Central memory CD4-positive, alpha-beta T cell (primary cell): Measurements from ENCODE around the gene CHRNA4.

ENCODE experiments used
- DNase-seq: peaks from one replicate; pipeline ENCODE4 v3.0.0; 2022

CHRNA4 gene

DNA sequence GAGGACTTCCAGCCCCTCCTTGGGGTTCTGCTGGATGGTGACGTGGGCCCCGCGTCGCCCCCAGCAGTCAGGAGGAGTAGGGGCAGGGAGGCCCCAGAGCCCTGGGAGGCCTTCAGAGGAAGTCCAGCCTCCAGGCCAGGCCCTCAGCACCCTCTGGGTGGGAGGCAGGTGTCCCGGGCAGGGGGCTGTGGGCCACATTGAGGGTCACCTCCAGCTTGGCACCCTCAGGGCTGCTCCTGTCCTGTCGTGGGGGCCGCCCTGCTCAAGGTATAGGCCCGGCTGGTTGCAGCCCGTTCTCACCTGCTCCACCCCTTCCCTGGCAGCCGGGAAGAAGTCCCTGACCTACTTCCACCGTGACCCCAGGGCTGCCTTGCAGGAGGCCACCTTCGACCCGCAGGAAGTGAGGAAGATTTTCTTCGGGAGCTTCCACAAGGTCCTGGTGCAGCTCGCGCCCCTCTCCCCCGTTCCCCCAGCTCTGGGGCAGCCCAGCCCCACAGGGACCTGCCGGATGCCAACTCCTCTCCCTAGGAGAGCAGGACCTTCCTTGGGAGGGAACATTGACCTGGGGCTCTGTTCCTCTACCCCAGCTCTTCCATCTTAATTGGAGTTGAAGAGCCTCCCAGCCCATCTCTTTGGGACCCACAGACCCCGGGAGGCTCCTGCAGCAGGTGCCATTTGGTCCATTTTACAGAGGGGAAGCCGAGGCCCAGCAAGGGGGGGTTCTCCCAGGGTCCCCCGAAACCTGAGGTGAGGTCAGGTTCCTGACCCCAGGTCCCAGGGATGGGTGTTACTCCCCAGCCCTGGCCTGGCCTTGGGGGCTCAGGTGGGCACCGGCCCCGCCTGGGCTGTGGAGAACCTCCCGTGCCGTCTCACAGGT lies 41.7 kb downstream of the CHRNA4 start:
- no peak for DNase-seq

DNA sequence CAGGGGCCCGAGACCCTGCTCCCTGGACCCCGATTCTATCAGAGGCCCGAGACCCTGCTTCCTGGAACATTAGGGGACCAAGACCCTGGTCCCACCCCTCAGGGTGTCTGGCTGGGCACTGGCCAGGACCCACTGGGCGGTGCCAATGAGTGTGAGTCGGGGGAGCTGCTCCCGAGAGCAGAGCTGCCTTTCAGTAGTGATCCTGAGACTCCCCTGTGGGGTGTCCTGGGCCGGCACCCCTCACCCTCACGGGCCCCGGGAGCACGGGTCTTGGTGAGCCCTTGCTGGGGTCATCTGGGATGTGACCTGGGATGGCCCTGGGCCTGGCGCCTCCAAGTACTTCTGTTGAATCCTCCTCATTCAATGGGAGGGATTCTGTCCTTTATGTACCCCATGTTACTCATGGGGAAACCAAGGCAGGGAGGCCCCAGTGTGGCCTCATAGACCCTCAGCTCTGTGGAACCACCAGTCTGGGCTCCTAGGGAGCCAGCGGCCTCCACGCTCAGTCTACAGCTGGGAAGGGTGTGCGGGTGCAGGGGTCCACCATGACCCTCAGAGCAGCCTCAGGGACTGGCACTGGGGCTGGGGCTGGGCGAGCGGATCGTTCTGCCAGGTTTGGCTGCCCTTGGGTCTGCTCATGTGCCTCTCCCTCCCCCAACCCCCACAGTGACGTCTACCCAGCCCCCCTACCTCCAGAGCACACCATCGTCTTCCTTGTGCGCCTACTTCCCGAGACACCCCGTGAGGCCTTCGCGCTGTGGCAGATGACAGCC lies 42.6 kb downstream of the CHRNA4 start:
- DNase-seq: no peak

DNA sequence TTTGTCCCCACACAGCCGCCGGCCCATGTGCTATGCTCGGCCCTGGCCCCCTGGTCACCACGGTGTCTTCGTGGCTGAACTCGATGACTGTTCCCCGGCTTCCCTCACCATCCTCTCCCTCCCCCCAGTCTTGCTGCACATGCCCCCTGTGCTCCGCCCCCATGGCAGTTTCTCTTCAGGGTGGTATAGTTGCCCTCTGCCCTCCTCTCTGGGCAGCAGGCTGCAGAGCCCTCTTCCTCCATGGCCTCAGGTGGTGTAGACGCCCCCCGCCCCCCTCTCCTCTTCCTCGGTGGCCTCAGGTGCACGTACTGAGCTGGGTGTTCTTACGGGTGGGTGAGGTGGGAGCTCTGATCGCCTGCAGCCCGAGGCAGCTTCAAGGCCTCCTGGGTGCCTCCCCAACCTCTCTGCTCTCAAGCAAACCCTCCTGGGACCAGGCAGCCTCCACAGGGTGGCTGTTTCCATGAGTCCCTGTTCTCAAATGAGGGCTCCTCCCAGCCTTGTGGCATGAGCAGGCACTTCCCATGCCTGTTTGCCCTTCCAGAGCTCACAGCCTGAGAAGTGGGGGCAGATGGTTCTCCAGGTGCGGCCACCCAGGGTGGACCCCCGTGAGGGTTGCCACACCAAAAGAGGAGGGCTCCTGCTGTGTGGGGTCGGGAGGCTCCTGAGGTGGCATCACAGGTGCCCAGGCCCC lies 43.4 kb downstream of the CHRNA4 start:
- no peak for DNase-seq

DNA sequence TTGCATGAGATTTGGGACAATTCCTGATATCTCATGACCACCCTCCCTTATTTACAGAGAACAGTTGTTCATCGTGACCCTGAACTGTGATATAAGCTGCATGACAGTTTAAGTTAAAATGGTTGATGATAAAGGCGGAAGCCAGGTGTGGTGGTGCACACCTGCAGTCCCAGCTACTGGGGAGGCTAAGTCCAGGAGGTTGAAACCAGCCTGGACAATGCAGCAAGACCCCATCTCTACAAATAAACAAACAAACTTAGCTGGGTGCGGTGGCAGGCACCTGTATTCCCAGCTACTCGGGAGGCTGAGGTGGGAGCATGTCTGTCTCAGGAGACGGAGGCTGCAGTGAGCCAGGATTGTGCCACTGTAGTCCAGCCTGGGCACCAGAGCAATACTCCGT lies 44.1 kb downstream of the CHRNA4 start:
- DNase-seq: no peak

DNA sequence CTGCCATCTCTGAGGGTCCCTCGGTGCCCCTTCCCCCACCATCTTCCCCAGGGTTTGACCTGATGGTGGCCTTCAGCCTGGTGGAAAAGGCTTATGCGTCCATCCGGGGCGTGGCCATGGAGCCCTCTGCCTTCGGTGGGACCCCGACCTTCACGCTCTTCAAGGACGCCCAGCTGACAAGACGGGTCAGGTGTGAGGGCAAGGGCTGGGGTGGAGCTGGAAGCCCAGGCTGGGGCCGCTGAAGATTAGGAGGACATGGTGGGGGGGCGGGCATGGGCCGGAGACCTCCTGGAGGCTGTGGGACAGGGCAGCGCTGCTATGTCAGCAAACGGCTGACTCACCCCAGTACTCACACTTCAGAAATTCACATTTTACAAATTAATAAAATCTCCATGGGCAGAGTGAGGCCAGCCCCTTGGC lies 44.6 kb downstream of the CHRNA4 start:
- no peak for DNase-seq

DNA sequence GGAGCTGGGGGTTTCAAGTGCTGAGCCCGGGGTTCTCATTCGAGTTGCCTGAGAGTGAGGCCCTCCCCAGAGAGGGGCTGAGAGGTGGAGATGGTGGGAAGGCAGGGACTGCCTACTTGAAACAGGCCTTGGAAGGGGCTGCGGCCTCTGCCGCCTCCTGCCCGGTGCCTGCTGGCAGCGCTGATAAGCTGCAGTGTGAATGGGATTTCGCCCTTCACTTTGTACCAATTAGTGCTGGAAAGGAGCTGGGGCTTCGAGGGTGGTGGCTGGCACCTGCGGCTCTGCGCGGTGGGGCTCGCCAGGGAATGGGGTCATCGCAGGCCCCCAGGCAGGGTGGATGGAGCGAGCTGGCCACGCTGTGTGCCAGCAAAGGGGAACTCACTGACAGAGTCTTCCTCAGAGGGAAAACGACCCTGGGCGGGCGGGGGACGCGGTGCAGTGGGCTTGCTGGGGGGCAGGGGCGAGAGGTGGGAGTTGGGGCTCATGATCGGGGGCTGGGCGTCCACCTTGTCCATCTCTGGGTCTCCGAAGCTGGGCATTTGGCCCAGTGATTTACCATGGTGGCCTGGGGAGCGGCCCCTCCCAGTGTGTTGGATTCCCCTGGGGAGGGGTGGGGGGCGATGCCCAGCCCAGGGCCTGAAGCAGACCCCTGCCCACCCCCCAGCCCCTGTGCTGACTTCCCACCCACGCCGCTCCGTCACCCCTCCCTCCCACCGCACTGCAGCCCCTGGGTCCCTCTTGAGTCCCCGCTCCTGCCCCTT lies 45.2 kb downstream of the CHRNA4 start:
- DNase-seq: no peak

DNA sequence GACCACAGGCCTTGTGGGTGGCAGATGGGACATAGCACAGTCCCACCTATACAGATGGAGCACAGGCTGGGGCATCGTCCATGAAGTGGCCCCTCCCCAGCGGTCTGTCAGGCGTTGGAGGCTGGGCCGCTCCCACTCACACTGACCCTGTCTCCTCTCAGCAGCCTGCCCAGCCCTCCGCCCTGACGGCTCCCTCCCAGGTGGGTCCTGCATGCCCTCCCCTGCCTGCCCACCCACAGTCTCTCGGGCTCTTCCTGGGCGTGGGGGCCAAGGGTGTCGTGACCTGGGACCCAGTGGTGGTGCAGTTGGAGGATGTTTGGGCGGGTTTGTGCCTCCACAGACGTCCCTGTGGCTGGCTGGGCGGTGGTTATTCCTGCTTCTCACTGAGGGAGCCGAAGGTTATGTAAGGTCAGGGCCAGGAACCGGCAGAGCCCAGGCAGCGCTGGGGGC lies 45.9 kb downstream of the CHRNA4 start:
- no peak for DNase-seq

DNA sequence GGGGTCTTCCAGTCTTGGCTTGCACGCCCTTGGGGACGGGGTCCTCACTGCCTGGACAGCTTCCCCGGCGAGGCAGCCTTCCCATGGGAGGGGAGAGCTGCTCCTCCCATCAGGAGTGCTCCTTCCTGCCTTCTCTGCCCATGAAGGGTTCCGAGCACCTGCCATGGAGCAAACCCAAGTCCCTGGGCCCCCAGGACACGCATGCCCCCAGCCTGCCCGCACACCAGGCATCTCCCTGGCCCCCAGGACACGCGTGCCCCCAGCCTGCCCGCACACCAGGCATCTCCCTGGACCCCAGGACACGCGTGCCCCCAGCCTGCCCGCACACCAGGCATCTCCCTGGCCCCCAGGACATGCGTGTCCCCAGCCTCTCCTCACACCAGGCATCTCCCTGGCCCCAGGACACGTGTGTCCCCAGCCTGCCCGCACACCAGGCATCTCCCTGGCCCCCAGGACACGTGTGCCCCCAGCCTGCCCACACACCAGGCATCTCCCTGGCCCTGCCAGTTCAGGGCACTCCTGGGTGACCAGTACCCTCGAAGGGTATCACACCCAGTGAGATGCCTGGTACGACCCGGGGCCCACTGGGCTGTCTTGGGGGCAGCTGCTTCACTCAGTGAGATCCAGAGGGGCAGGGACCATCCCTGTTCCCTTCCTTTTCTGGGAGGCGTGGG lies 46.4 kb downstream of the CHRNA4 start:
- no peak for DNase-seq

DNA sequence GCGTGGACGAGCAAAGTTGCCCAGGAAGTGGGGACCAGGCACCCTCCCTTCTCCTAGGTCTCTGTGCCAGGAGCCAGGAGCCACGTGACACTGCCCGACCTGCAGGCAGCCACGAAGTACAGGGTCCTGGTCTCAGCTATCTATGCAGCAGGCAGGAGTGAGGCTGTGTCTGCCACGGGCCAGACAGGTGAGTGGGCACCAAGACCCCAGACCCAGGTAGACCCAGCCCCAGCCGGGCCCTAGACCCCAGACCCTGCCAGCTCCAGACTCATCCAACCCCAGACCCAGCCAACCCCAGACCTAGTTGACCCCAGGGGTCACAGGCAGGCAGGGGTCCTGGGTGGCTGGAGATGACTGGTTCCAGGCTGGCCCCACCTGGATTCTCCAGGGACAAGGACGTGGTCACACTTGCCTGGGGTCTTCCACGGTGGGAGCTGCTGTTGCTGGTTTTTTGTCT lies 47.1 kb downstream of the CHRNA4 start:
- DNase-seq: no peak

DNA sequence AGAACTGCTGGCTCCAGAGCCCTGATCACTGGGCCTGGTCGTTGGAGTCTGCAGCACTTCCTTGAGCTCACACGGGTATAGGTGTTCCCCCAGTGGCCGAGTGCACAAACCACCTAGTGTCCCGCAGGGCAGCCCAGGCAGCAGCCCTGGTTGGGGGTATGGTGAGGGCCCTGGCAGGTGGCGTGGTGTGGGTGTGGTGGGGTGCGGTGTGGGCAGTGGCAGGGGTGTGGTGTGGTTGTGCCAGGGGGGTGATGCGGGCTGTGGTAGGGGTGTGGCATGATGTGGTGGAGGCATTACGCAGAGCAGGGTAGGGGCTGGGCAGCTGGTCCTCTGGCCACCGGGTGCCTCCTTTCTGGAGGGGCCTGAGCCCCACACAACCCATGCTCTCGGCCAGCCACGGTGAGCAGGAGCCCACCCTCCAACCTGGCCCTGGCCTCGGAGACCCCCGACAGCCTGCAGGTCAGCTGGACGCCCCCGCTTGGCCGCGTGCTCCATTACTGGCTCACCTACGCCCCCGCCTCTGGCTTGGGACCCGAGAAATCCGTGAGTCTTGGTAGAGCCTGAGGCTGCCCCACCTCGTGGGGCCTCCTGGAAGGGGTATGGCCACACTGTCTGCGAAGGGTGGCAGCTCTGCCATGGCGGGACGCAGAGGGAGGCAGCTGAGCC lies 47.7 kb downstream of the CHRNA4 start:
- DNase-seq: no peak

DNA sequence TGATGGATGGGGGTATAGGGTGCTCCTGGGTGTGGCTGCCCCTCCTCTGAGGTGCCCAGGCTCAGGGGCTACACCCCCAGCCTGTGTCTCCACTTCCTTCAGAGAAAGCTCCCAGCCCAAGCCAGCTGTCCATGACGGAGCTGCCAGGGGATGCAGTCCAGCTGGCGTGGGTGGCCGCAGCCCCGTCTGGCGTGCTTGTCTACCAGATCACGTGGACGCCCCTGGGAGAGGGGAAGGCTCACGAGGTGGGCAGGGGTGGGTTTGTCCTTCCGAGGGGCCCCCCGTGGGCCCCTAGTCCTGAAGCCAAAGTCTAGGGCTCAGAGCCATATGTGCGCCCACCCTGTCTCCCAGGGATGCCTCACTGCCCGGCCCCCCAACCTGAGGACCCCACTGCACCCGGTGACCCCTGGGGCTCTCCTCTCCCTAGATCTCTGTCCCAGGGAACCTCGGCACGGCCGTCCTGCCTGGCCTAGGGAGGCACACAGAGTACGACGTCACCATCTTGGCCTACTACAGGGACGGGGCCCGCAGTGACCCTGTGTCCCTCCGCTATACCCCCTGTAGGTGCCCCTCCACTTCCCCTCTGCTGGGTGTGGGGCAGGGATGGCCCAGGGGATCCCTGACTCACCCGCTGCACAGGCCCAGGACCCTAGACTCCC lies 48.3 kb downstream of the CHRNA4 start:
- DNase-seq: no peak

DNA sequence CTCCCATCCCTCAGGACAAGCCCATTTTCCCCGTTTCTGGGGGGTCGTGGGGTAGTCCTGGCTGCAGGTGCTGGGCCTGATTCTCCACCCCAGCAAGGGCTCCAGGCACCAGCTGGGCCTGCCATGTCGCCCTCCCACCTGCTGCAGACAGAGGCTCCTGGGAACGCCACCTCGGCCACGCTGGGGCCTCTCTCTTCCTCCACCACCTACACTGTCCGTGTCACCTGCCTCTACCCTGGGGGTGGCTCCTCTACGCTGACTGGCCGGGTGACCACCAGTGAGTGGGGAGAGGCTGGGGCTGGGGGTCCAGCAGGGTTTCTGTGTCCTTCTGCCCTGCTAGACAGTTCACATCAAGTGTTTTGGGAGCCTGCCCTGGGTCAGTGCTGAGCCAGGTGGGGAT lies 48.9 kb downstream of the CHRNA4 start:
- DNase-seq: no peak

DNA sequence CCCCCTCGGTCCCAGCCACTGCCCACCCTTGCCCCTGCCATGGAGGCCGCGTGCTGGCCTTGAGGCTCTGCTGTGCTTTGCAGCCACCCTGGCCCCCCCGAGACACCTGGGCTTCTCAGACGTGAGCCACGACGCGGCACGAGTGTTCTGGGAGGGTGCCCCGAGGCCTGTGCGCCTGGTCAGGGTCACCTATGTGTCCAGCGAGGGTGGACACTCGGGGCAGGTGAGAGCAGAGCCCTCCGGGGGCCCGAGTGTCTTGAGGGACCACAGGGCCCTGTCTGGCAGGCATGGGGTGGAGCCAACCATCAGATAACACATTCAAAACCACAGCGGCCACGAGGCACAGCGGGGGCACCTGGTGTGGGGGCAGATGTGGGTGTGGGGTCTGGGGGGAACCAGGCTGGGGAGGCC lies 49.3 kb downstream of the CHRNA4 start:
- DNase-seq: no peak

DNA sequence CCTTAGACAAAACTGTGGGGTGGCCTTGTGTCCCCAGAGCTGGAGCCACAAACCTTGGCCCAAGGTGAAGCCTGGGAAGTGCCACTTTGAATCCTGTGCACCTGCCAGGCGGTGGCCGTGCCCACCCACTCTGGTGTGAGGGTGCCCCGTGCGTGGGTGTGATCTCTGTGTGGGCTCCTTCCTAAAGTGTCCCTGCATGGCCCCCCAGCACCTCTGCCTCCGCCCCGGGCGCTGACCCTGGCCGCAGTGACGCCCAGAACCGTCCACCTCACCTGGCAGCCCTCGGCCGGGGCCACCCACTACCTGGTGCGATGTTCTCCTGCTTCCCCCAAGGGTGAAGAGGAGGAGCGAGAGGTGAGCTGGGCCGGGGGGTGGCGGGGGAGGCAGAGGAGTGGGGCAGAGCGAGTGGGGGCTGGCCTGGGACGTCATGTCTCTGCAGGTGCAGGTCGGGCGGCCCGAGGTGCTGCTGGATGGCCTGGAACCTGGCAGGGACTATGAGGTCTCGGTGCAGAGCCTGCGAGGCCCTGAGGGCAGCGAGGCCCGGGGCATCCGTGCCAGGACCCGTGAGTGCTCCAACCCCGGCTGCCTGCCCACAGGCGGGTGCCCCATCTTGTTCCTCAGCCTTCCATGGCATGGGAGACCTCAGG lies 49.8 kb downstream of the CHRNA4 start:
- DNase-seq: no peak

DNA sequence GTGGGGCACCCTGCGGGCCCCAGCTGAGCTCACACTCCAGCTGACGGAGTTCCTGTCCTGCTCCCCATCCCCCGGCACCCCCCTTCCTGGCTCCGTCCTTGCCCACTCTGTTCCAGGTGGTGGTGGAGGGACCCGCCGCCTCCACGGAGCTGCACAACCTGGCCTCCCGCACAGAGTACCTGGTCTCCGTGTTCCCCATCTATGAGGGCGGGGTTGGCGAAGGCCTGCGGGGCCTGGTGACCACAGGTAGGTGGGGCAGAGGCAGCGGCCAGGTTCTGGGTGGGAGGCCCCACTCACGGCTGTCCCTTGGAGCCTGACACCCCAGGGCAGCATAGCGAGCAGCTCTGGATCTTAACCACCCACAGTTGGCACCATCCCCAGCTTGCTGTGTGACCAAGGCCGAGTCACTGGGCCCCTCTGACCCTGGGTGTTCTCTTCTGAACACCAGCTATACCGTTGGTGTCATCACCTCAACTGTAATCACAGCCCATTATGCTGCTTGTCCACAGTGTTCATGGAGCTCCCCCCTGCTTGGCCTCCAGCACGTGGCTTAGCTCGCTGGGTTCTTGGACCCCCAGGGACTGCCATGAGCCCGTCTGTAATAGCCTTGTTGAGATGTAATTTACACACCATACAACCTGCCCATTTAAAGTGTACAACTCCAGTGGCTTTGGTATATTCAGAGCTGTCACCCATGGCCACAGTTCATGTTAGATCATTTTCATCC lies 50.7 kb downstream of the CHRNA4 start:
- no peak for DNase-seq

DNA sequence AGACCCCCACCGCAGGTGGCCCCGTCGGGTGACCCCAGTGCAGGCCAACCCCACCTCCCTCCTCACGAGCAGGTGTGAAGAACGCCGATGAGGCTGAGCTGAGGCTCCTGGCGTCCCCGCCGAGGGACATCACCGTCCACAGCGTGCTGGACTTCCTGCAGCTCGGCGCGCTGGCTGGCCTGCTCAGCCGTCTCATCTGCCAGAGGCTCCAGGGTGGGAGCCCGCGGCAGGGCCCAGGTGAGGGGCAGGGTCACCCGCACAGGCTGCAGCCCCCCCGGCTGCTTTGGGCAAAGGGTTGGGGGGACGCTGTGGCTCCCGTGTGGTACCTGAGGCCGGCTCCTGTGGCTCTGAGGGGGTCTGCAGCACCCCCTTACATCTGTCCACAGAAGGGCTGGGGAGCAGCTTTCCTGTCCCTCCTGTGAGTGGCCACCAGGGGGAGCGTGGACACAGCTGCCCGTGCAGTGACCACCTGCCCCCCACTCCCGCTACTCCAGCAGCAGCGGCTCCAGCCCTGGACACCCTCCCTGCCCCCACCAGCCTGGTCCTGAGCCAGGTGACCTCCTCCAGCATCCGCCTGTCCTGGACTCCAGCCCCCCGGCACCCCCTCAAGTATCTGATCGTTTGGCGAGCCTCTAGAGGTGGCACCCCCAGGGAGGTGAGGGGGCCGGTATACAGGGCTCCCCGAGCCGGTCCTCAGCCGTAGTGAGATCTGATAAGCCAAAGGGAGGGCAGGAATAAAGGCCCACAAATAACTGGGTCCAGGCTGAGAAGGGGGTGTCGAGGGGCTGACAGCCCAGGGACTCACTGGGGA lies 51.7 kb downstream of the CHRNA4 start:
- DNase-seq: peak; percentile 15

DNA sequence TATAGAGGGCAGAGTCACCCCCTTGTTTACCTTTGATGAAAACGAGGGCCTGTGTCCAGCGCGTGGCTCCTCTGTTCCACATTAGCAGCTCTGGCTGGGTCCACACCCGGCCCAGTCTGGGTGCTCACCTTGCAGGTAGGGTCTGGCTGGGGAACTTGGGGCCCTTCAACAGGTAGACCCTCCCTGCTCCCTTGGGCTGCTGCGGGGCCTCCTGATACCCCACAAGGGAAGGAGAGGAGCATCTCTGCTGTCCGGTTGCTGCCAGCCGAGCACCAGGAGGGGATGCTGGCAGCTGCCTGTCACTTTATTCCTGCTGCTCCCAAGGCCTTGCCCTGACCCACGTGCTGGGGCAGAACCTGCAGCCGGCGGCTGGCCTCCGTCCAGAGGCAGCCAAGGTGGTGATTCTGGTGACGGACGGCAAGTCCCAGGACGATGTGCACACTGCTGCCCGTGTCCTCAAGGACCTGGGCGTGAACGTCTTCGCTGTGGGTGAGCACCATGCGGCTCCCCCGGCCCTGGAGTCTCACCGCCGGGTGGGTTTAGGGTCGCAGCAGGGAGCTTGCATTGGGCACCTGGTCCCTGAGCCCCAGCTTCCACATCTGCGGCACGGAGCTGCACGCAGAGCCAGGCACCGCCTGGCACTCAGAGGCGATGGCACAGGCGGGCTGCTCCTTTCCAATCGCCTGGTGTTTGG lies 52.8 kb downstream of the CHRNA4 start:
- DNase-seq: no peak
